HFF-Myc (cell line): ENCODE data around the gene UXS1.

Source experiments
- DNase-seq: peaks from one replicate; pipeline ENCODE4 v3.0.0-alpha.2; 2011; ENCODE audit warnings: low read depth; ENCODE audit errors: extremely low read depth
- H3K4me3 ChIP-seq: replicated peaks from 2 replicates; pipeline ENCODE4 v1.5.1; 2011; ENCODE audit warnings: low read depth, mild to moderate bottlenecking, control low read depth, low read length
- TF ChIP-seq, protein P1 (sequence below): IDR thresholded peaks from 2 replicates; pipeline ENCODE4 v1.5.1; 2012; ENCODE audit warnings: mild to moderate bottlenecking, low read depth, low read length, control low read depth; ENCODE audit errors: missing control alignments

Gene UXS1

DNA sequence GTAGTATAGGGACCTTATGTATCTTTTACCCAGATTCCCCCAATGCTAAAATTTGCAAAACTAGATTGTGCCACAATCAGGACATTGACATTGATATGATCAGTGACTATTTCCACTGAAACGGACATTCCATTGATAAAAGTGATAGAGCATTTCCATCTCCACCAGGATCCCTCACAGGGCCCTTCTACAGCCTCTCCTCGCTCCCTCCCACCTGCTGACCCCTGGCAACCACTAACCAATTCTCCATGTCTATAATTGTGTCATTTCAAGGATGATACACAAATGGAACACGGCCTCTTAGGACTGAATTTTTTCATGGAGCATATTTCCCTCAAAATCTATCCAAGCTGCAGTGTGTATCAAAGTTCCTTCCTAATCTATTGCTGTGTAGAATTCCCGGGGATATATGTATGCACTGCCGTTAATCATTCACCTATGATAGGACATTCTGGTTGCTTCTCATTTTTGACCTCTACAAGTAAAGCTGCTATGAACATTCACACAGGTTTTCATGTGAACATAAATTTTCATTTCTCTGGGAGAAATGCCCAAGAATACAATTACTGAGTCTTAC, 67.3 kb downstream of the UXS1 start:
- no peak overlapping the region for H3K4me3 ChIP-seq
- DNase-seq: no peak
- TF ChIP-seq, protein P1, sequence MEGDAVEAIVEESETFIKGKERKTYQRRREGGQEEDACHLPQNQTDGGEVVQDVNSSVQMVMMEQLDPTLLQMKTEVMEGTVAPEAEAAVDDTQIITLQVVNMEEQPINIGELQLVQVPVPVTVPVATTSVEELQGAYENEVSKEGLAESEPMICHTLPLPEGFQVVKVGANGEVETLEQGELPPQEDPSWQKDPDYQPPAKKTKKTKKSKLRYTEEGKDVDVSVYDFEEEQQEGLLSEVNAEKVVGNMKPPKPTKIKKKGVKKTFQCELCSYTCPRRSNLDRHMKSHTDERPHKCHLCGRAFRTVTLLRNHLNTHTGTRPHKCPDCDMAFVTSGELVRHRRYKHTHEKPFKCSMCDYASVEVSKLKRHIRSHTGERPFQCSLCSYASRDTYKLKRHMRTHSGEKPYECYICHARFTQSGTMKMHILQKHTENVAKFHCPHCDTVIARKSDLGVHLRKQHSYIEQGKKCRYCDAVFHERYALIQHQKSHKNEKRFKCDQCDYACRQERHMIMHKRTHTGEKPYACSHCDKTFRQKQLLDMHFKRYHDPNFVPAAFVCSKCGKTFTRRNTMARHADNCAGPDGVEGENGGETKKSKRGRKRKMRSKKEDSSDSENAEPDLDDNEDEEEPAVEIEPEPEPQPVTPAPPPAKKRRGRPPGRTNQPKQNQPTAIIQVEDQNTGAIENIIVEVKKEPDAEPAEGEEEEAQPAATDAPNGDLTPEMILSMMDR: no peak

DNA sequence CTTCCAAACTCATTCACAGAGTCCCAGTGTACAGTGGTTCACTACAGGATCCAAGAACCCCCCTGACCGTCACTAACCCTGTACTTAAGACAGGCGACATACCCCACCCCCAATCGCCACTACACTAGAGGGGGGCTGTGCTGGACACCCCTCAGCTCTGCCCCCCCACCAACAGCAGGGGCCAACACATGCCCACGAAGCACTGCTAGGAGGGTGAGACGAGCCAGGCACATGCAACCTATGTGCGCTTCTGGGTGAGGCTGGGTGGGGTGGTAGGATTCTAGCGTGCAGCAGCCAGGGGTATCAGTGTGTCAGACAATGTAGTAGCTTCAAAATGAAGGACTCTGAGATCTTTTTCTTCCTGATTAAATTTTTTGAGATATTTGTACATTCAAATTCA, 67.8 kb downstream of the UXS1 start:
- no peak for DNase-seq
- TF ChIP-seq, protein P1: no peak

DNA sequence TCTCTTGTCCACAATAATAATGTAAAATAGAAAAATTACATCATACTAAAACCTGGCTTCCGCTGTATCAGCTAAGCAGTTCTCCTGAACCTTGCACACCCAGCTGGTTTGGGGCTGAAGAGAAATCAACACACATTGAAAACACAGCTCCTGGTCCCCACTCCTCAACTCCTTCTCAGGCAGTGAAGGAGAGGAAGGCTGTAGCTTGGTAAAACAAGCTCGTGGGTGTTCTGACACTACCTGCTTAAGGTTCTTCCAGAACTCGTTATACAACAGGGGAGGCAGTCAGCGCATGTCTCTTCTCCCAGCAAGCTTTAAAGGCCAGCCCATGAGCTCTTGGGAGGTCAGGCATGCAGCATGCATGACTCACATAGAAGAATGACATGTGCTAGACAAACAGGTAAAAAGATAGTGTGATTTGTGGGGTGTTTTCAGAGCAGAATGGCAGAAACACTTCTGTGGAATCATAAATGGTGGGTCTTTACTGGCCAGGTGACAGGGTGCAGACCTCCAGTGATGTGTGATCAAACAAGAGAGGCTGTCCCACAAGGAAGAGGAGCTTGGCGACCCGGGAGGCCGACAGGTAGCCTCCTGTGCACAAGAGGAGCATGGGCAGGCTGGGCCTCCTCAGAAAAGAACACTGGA, 69.1 kb downstream of the UXS1 start:
- DNase-seq: no peak
- no peak overlapping the region for H3K4me3 ChIP-seq
- TF ChIP-seq, protein P1: no peak

More for the DNA sequence above, 67.8 kb downstream of the UXS1 start:
- no peak overlapping the region for H3K4me3 ChIP-seq

DNA sequence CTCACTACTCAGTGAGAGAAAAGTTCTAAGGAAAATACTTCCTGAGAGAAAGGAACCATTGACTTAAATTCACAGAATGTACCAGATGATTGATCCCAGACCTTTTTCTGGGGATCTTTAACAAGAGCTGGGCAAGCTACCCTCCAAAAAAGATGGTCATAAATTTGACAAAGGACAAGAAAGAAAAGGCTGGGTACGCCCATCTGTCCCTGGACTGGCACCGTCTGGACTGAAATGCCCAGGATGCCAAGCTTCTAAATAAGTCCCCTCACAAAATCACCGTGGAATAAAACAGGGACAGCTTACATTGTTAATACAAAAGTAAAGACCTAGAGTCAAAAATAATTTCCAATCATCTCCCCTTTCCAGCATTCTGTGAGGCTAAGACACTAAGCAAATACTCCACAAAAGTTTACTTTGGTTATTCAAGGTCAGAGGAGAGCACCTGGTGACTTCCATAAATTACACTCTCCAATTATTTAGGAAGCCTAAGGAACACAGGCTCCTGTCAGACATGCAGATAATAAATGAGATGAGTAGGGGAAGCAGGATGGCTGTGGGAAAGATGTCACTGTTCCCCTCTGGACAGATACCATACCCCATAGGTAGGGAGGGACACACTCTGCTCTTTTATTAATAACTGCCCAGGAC, 69.9 kb downstream of the UXS1 start:
- DNase-seq: no peak
- TF ChIP-seq, protein P1: no peak
- H3K4me3 ChIP-seq: no peak overlapping the region

DNA sequence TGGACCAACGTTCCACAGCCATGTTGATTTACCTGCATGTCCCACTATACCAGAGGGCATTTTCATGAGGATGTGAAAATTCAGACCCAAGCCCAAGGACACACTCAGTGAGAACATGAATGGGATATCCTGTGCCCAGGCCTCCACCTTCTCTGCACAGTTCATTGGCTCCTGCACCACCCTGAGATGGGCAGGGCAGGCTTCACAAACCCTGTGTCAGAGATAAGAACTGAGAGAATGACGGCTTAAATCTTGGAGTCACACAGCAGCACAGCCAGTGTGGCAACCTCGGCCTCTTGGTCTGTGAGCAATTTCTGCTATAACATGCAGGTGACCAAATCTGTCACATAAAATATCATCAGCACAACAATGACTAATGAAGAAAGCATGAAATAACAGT, 71.9 kb downstream of the UXS1 start:
- H3K4me3 ChIP-seq: no peak overlapping the region
- no peak for DNase-seq

DNA sequence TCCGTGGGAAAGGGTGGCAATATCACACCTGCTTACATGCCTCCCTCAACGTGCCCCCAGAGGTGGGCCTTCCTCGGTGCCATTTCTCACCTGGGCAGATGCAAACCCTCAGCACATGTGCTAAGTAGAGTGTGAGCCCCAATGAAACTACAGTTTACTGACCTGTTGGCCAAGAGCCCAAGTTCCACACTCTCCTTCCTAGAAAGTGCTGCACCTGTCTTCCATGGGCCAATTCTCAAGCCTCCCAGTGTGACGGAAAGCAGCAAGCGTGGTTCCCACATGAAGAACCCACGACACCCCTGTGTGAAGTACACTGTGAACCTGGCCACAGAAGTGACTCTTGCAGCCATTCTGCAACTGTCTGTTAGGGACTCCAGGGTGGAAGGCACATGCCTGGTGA, 73.7 kb downstream of the UXS1 start:
- DNase-seq: no peak
- no peak overlapping the region for H3K4me3 ChIP-seq
- TF ChIP-seq, protein P1: no peak

More for the DNA sequence above, 71.9 kb downstream of the UXS1 start:
- TF ChIP-seq, protein P1: no peak
